A673 (cell line): Measurements from ENCODE around the gene CHST4. TPM values are rescaled to one million over a fixed set of nuclear protein-coding genes. Genes with fewer than 3 reads are reported as not detected.

Source experiments
- BruUV-seq: library from RNA; stranded (reverse); fragments of 400-500 nt; replicated peaks from 2 replicates; lab custom pipeline; 2021; lab: Mats Ljungman, UMichigan
- CTCF ChIA-PET: fragments of 300-600 bp; sonication (Branson Sonifier 250); formaldehyde crosslinking; loops from one replicate; lab custom pipeline; 2022; ENCODE audit warnings: antibody characterized with exemption; lab: Charles Lee
- POLR2A ChIA-PET: fragments of 300-600 bp; sonication (Branson Sonifier 250); formaldehyde crosslinking; loops from one replicate; lab custom pipeline; 2022; ENCODE audit warnings: antibody characterized with exemption; ENCODE audit not compliant: low non-redundant PET; lab: Charles Lee
- DNase-seq: peaks from one replicate; pipeline ENCODE4 v3.0.0-alpha.2; 2015; ENCODE audit warnings: low spot score
- H3K27ac ChIP-seq: fragments of 200-600 bp; sonication (generic); 2 replicates; pipeline ENCODE4 v1.5.1; 2016; ENCODE audit warnings: mixed run types, low read depth, mild to moderate bottlenecking, mixed read lengths, antibody characterized with exemption, low read length; ENCODE audit not compliant: poor library complexity, severe bottlenecking
- H3K27me3 ChIP-seq: fragments of 200-600 bp; sonication (generic); replicated peaks from 2 replicates; pipeline ENCODE4 v1.6.1; 2017; ENCODE audit warnings: mixed run types, low read depth, mild to moderate bottlenecking, mixed read lengths, antibody characterized with exemption, low read length; ENCODE audit not compliant: insufficient read depth, poor library complexity
- H3K36me3 ChIP-seq: fragments of 200-600 bp; sonication (generic); 2 replicates; pipeline ENCODE4 v1.6.1; 2016; ENCODE audit warnings: mixed run types, mild to moderate bottlenecking, mixed read lengths, antibody characterized with exemption, low read length; ENCODE audit not compliant: insufficient read depth, poor library complexity, severe bottlenecking
- H3K4me1 ChIP-seq: fragments of 200-600 bp; sonication (generic); 2 replicates; pipeline ENCODE4 v1.6.1; 2017; ENCODE audit warnings: mixed run types, mild to moderate bottlenecking, mixed read lengths, antibody characterized with exemption, low read length; ENCODE audit not compliant: insufficient read depth, poor library complexity, severe bottlenecking
- H3K4me3 ChIP-seq: fragments of 200-600 bp; sonication (generic); 2 replicates; pipeline ENCODE4 v1.5.1; 2016; ENCODE audit warnings: low read depth, mixed run types, mild to moderate bottlenecking, mixed read lengths, low read length; ENCODE audit not compliant: poor library complexity, severe bottlenecking
- H3K9me3 ChIP-seq: fragments of 200-600 bp; sonication (generic); 2 replicates; pipeline ENCODE4 v1.6.1; 2016; ENCODE audit warnings: mixed run types, low read depth, mild to moderate bottlenecking, mixed read lengths, antibody characterized with exemption, low read length; ENCODE audit not compliant: poor library complexity, severe bottlenecking
- EZH2 ChIP-seq: fragments of 200-600 bp; sonication (generic); IDR thresholded peaks from 2 replicates; pipeline ENCODE4 v1.6.1; 2017; ENCODE audit warnings: borderline replicate concordance, low read depth, mild to moderate bottlenecking, mixed read lengths, antibody characterized with exemption, low read length; ENCODE audit not compliant: poor library complexity, severe bottlenecking
- intact Hi-C: fragments of 100-400 bp; cut with micrococcal nuclease; formaldehyde crosslinking; loops from one replicate; pipeline ENCODE4 v1.10.0; 2022; ENCODE audit not compliant: unreplicated experiment
- total RNA-seq: library from RNA; stranded (reverse); gene quantifications from 2 replicates; pipeline ENCODE4 v1.2.3, GENCODE V29; 2021
- TF ChIP-seq, protein P1 (sequence below): fragments of 300-800, 200-600 bp; sonication (generic); conservative IDR thresholded peaks from 2 replicates; pipeline ENCODE4 v1.5.1; 2017; ENCODE audit warnings: low read depth, mild to moderate bottlenecking, antibody characterized with exemption, low read length, moderate library complexity, mixed read lengths

Gene CHST4
- total RNA-seq, 1 experiment from 2014 or later: not detected

DNA sequence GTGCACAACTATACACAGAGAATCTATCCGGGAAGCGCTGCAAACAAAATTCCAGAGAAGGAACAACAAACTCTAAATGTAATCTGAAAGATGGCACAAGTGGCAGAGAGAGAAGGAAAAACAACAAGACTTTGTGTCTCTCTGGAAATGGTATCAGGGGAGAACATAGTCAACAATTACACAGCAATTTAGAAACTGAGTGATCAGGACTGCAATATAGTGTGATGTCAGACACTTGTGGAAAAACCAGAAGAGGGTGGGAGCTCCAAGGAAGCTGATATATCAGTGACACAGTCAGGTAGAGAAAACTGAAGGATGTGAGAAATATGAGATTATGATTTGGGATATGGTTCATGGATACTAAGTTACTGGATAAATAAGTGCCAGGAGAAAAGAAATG is 45.3 kb upstream of the CHST4 start:
- Histone ChIP-seq H3K4me3 (no peak overlapping the region), H3K4me1 (peaks cover 4% of the 10 kb centered on the region), H3K27me3 (no peaks in the 10 kb centered on the region), H3K27ac (no peak overlapping the region), H3K9me3 (no peaks in the 10 kb centered on the region), H3K36me3 (no peaks in the 10 kb centered on the region)
- intact Hi-C loops: no loop called here
- CTCF ChIA-PET: no interaction called here
- POLR2A ChIA-PET: no interaction called here
- no peak for DNase-seq
- no TSS peak for BruUV-seq
- TF ChIP-seq EZH2: no peak
- TF ChIP-seq, protein P1, sequence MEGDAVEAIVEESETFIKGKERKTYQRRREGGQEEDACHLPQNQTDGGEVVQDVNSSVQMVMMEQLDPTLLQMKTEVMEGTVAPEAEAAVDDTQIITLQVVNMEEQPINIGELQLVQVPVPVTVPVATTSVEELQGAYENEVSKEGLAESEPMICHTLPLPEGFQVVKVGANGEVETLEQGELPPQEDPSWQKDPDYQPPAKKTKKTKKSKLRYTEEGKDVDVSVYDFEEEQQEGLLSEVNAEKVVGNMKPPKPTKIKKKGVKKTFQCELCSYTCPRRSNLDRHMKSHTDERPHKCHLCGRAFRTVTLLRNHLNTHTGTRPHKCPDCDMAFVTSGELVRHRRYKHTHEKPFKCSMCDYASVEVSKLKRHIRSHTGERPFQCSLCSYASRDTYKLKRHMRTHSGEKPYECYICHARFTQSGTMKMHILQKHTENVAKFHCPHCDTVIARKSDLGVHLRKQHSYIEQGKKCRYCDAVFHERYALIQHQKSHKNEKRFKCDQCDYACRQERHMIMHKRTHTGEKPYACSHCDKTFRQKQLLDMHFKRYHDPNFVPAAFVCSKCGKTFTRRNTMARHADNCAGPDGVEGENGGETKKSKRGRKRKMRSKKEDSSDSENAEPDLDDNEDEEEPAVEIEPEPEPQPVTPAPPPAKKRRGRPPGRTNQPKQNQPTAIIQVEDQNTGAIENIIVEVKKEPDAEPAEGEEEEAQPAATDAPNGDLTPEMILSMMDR: no peak

DNA sequence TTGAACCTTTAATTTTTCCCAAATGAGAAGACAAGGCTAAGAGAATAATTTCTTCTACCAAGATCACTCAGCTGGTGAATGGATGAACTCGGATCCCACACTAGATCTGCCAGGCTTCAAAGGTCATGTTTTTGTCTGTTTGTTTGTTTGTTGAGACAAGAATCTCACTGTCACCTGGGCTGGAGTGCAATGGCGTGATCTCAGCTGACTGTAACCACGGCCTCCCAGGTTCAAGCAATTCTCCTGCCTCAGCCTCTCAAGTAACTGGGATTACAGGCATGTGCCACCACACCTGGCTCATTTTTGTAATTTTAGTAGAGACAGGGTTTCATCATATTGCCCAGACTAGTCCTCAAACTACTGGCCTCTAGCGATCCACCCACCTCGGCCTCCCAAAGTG is 43.7 kb upstream of the CHST4 start:
- no TSS peak for BruUV-seq
- intact Hi-C loops: no loop called here
- POLR2A ChIA-PET: no interaction called here

DNA sequence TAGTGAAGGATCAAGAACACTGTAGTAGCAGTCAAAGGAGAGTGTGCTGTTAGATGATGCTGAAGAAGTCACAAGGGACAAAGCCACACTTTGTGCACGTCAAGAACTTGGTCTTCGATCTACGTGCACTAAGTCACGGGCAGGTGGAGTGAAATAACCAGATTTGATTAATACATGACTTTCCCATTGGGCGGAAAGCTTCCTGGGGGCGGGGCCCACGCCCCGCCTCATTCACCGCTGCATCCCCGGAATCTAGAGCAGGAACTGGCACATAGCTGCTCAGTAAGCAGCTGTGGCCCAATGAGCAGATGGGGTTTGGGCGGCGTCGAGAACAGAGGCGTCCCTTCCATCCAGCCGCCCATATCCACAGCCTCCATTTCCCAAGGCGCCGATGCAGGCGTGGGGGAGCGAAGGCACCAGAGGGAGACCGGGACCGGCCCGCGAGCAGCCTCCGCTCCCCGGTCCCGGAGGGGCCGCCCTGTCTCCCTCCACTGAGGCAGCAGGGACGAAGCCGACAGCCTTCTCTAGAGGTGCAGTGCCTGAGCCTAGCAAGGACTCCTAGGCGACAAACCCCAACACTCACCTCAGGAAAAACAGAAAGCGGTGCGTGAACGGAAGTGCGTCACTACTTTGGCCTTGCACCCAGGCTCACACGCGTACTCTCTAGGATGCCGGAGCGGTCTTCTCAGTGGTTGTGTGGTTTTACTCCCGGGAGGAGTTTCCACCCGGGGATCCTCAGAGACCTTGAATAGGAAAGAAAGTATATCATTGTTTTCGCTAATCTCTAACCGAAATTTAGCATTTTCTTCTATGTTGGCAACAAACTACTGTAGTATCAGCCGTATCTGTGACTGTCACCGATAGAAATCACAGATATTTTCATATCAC is 42.0 kb upstream of the CHST4 start:
- ChIA-PET CTCF (no interaction called here), POLR2A (no interaction called here)
- H3K4me3 ChIP-seq: peak overlapping the region; percentile 75
- H3K36me3 ChIP-seq: no peaks in the 10 kb centered on the region
- H3K27ac ChIP-seq: peak overlapping the region; percentile 89
- TF ChIP-seq, protein P1: no peak
- TF ChIP-seq EZH2: no peak
- no peaks in the 10 kb centered on the region for H3K27me3 ChIP-seq
- intact Hi-C loops: loop anchor here (1.0 kb wide), 1 partner anchor 22 kb away; the partner anchor contains the start of gene ZNF23
- BruUV-seq: no TSS peak
- no peaks in the 10 kb centered on the region for H3K9me3 ChIP-seq
- peaks cover 4% of the 10 kb centered on the region for H3K4me1 ChIP-seq
- peak; percentile 93 for DNase-seq

More for the DNA sequence above, 43.7 kb upstream of the CHST4 start:
- no peaks in the 10 kb centered on the region for H3K27me3 ChIP-seq
- peaks cover 4% of the 10 kb centered on the region for H3K4me1 ChIP-seq
- TF ChIP-seq, protein P1: no peak
- TF ChIP-seq EZH2: no peak
- H3K27ac ChIP-seq: no peak overlapping the region
- no peaks in the 10 kb centered on the region for H3K9me3 ChIP-seq
- DNase-seq: no peak
- H3K4me3 ChIP-seq: no peak overlapping the region
- H3K36me3 ChIP-seq: no peaks in the 10 kb centered on the region
- CTCF ChIA-PET: no interaction called here
